Hepatocyte (in vitro differentiated cells): ENCODE measurements around the gene UVSSA. TPM values are rescaled to one million over a fixed set of nuclear protein-coding genes. Genes with fewer than 3 reads are reported as not detected.

Experiments used
- DNase-seq: peaks from one replicate; pipeline ENCODE4 v3.0.0-alpha.2; 2016; ENCODE audit warnings: low spot score
- H2AFZ ChIP-seq: fragments of 200-600 bp; sonication (generic); 2 replicates; pipeline ENCODE4 v1.6.0; 2016; ENCODE audit warnings: antibody characterized with exemption, mild to moderate bottlenecking
- H3K27ac ChIP-seq: fragments of 200-600 bp; sonication (generic); 2 replicates; pipeline ENCODE4 v1.5.1; 2016; ENCODE audit warnings: mild to moderate bottlenecking
- H3K27me3 ChIP-seq: fragments of 200-600 bp; sonication (generic); 2 replicates; pipeline ENCODE4 v1.6.1; 2016
- H3K36me3 ChIP-seq: fragments of 200-600 bp; sonication (generic); replicated peaks from 2 replicates; pipeline ENCODE4 v1.5.1; 2016; ENCODE audit warnings: low read depth; ENCODE audit not compliant: insufficient read depth
- H3K4me1 ChIP-seq: fragments of 200-600 bp; sonication (generic); 2 replicates; pipeline ENCODE4 v1.5.1; 2016; ENCODE audit warnings: mild to moderate bottlenecking, moderate library complexity; ENCODE audit not compliant: insufficient read depth
- H3K4me2 ChIP-seq: fragments of 200-600 bp; sonication (generic); 2 replicates; pipeline ENCODE4 v1.6.0; 2016
- H3K4me3 ChIP-seq: fragments of 200-600 bp; sonication (generic); 2 replicates; pipeline ENCODE4 v1.5.1; 2016; ENCODE audit warnings: mild to moderate bottlenecking
- H3K79me2 ChIP-seq: fragments of 200-600 bp; sonication (generic); 2 replicates; pipeline ENCODE4 v1.6.0; 2017; ENCODE audit warnings: mild to moderate bottlenecking
- H3K9me2 ChIP-seq: fragments of 200-600 bp; sonication (generic); replicated peaks from 2 replicates; pipeline ENCODE4 v1.6.0; 2017; ENCODE audit warnings: mild to moderate bottlenecking; ENCODE audit not compliant: insufficient read depth
- H3K9me3 ChIP-seq: fragments of 200-600 bp; sonication (generic); 2 replicates; pipeline ENCODE4 v1.5.1; 2016; ENCODE audit warnings: low read depth, mild to moderate bottlenecking
- H4K20me1 ChIP-seq: fragments of 200-600 bp; sonication (generic); 2 replicates; pipeline ENCODE4 v1.6.0; 2016; ENCODE audit warnings: mild to moderate bottlenecking; ENCODE audit not compliant: insufficient read depth, poor library complexity, severe bottlenecking
- CTCF ChIP-seq: fragments of 200-600 bp; sonication (generic); IDR thresholded peaks from 2 replicates; pipeline ENCODE4 v1.5.1; 2016; ENCODE audit warnings: antibody characterized with exemption, mild to moderate bottlenecking; ENCODE audit not compliant: poor library complexity
- EZH2 ChIP-seq: fragments of 200-600 bp; sonication (generic); IDR thresholded peaks from 2 replicates; pipeline ENCODE4 v1.6.1; 2016; ENCODE audit warnings: antibody characterized with exemption, mild to moderate bottlenecking, borderline replicate concordance
- EZH2phosphoT487 ChIP-seq: fragments of 200-600 bp; sonication (generic); IDR thresholded peaks from one replicate; pipeline ENCODE4 v1.6.1; 2018; ENCODE audit warnings: antibody characterized with exemption, mild to moderate bottlenecking, low read depth, moderate library complexity; ENCODE audit not compliant: unreplicated experiment, severe bottlenecking
- WGBS: methylation state at CpG from one replicate; pipeline ENCODE4 v1.1.6; 2016; ENCODE audit warnings: low lambda C conversion rate; ENCODE audit errors: missing lambda C conversion rate; 5-methylcytosine and 5-hydroxymethylcytosine counted together
- polyA plus RNA-seq: library from polyadenylated mRNA; unstranded; fragments of >200 nt; fragmentation: Nextera tagmentation; extraction: Ambion mirVana; gene quantifications from 2 replicates; pipeline ENCODE4 v1.2.1, GENCODE V29; 2016
- total RNA-seq: library from RNA; depleted of rRNA; stranded (reverse); fragments of >200 nt; gene quantifications from 2 replicates; pipeline ENCODE4 v1.2.3, GENCODE V29; 2014

UVSSA gene
- total RNA-seq (5.3 and 11.0 TPM in 2 replicates), polyA plus RNA-seq (10.6 and 12.3 TPM in 2 replicates)

GRCh38 chr4:1346781-1347409 is at the start of gene UVSSA:
UVSSA (plus strand) TSS chr4:1347208; CDS start chr4:1348092, 884 bp downstream.
- Histone ChIP-seq H3K4me3 (peak within 1 kb of the TSS; percentile 71), H4K20me1 (no peaks in the 10 kb centered on the region), H3K9me2 (no peaks in the 10 kb centered on the region), H3K27ac (peak within 1 kb of the TSS; percentile 97), H3K36me3 (no peaks in the 10 kb centered on the region), H3K4me1 (peaks cover 16% of the 10 kb centered on the region), H3K27me3 (no peaks in the 10 kb centered on the region), H3K79me2 (peaks cover 47% of the 10 kb centered on the region), H3K4me2 (peak within 1 kb of the TSS; percentile 98), H3K9me3 (no peaks in the 10 kb centered on the region), H2AFZ (peak within 1 kb of the TSS; percentile 63)
- under 1% methylated on average over 38 of the region's 76 CpGs for WGBS
- peak; percentile 100 for DNase-seq
- TF ChIP-seq EZH2 (no peak), EZH2phosphoT487 (no peak), CTCF (no peak)

GRCh38 chr4:1297456-1298325 is 49.3 kb upstream of the UVSSA start:
- no peak for TF ChIP-seq EZH2
- TF ChIP-seq CTCF, result no peak
- TF ChIP-seq EZH2phosphoT487, result no peak
- Histone ChIP-seq H3K4me2 (no peak overlapping the region), H3K27me3 (no peaks in the 10 kb centered on the region), H3K9me2 (no peaks in the 10 kb centered on the region), H3K36me3 (no peaks in the 10 kb centered on the region), H3K9me3 (no peaks in the 10 kb centered on the region), H3K79me2 (peaks cover 92% of the 10 kb centered on the region), H3K4me3 (no peak overlapping the region), H4K20me1 (peaks cover 73% of the 10 kb centered on the region), H2AFZ (no peak overlapping the region), H3K4me1 (no peaks in the 10 kb centered on the region), H3K27ac (no peak overlapping the region)
- 94% methylated on average over 32 of the region's 32 CpGs for WGBS
- DNase-seq, result no peak

- Histone ChIP-seq H3K9me2 (no peaks in the 10 kb centered on the region), H3K4me2 (no peak overlapping the region), H3K9me3 (no peaks in the 10 kb centered on the region), H2AFZ (no peak overlapping the region), H3K4me3 (no peak overlapping the region), H3K36me3 (no peaks in the 10 kb centered on the region), H3K79me2 (peaks cover 91% of the 10 kb centered on the region), H3K27me3 (no peaks in the 10 kb centered on the region), H4K20me1 (peaks cover 68% of the 10 kb centered on the region), H3K4me1 (no peaks in the 10 kb centered on the region), H3K27ac (no peak overlapping the region)
- WGBS, result 97% methylated on average over 7 of the region's 7 CpGs
- DNase-seq, result no peak
- TF ChIP-seq EZH2phosphoT487 (no peak), CTCF (no peak), EZH2 (no peak)
Measured at GRCh38 chr4:1298461-1298860, 48.5 kb upstream of the UVSSA start.
